Peyer's patch (tissue), 4 donors: ENCODE measurements around the gene STK32C.

Experiments used
- POLR2A ChIP-seq, 2 donors: fragments of 450-650 bp; IDR thresholded peaks; one replicate each; pipeline ENCODE4 v1.5.1; 2017; ENCODE audit warnings: antibody characterized with exemption in 2 of 2, mild to moderate bottlenecking in 2 of 2, moderate library complexity in 2 of 2
- TF ChIP-seq, protein P1 (sequence below), 6 experiments: fragments of 450-650 bp in 4 of 6; fragments of 200-600 bp in 2 of 6; sonication (generic) in 1 of 6; IDR thresholded peaks; one replicate each; pipeline ENCODE4 v1.5.1; 2017 to 2019; ENCODE audit warnings: antibody characterized with exemption in 6 of 6, mild to moderate bottlenecking in 3 of 6, moderate library complexity in 1 of 6

DNA sequence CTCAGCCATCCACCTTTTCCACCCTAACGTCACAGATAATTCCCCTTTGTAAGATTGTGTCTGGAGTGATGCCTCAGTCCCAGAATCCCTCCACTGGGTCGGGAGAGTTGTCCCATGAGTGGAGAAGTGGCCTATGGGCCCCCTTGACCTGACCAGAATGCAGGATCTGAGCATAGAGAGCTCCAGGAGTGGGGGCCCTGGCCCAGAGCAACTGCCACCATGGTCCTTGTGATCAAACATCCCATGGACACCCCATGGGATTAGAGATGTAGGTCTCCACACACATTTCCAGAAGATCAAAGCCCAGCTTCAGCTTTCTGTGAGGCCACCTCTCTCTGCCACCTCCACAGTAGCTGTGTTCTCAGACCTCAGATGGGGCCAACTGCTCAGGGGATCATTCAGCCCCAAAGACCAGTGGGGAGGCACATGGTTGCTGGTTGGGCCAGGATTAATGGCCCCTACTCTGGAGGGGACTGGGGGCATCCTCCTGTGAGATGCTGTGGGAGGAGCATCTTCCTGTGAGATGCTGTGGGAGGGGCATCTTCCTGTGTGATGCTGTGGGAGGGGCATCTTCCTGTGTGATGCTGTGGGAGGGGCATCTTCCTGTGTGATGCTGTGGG, 149.5 kb downstream of the STK32C start:
- TF ChIP-seq, protein P1, sequence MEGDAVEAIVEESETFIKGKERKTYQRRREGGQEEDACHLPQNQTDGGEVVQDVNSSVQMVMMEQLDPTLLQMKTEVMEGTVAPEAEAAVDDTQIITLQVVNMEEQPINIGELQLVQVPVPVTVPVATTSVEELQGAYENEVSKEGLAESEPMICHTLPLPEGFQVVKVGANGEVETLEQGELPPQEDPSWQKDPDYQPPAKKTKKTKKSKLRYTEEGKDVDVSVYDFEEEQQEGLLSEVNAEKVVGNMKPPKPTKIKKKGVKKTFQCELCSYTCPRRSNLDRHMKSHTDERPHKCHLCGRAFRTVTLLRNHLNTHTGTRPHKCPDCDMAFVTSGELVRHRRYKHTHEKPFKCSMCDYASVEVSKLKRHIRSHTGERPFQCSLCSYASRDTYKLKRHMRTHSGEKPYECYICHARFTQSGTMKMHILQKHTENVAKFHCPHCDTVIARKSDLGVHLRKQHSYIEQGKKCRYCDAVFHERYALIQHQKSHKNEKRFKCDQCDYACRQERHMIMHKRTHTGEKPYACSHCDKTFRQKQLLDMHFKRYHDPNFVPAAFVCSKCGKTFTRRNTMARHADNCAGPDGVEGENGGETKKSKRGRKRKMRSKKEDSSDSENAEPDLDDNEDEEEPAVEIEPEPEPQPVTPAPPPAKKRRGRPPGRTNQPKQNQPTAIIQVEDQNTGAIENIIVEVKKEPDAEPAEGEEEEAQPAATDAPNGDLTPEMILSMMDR (IDR thresholded peaks at IDR 0.05): no peak
- TF ChIP-seq POLR2A (IDR thresholded peaks at IDR 0.05): no peak
